SU-DHL-6 (cell line): ENCODE results near the gene SMIM9.

Experiments used
- CTCF ChIP-seq: fragments of 200-600 bp; sonication (generic); IDR thresholded peaks from one replicate; pipeline ENCODE4 v1.5.1; 2017; ENCODE audit warnings: antibody characterized with exemption, mild to moderate bottlenecking, low read length, moderate library complexity; ENCODE audit not compliant: insufficient read depth, poor library complexity, severe bottlenecking
- EZH2phosphoT487 ChIP-seq: fragments of 200-600 bp; sonication (generic), shearing (Covaris generic); conservative IDR thresholded peaks from 2 replicates; pipeline ENCODE4 v1.6.1; 2018; ENCODE audit warnings: mild to moderate bottlenecking, antibody characterized with exemption, low read length, moderate library complexity, mixed read lengths

- no peak for TF ChIP-seq CTCF
- no peak for TF ChIP-seq EZH2phosphoT487
Observed at GRCh38 chrX:154855256-154855655, 20.8 kb upstream of the SMIM9 start.
